PC-9 (cell line): ENCODE measurements around the gene PDE4D. TPM values are rescaled to one million over a fixed set of nuclear protein-coding genes. Genes with fewer than 3 reads are reported as not detected.

Experiments used
- BruUV-seq: library from RNA; stranded (reverse); fragments of 400-500 nt; replicated peaks from 2 replicates; lab custom pipeline; 2021; lab: Mats Ljungman, UMichigan
- CTCF ChIA-PET: fragments of 300-600 bp; sonication (Branson Sonifier 250); formaldehyde crosslinking; loops from one replicate; lab custom pipeline; 2022; ENCODE audit warnings: antibody characterized with exemption; lab: Charles Lee
- POLR2A ChIA-PET: fragments of 300-600 bp; sonication (Branson Sonifier 250); formaldehyde crosslinking; loops from one replicate; lab custom pipeline; 2022; ENCODE audit warnings: antibody characterized with exemption; ENCODE audit not compliant: unreplicated experiment; lab: Charles Lee
- DNase-seq, 2 experiments: peaks; one replicate each; pipeline versions ENCODE4 v3.0.0 to v3.0.0-alpha.2; 2015 to 2022; ENCODE audit warnings: mixed read lengths in 1 of 2
- H2AFZ ChIP-seq: fragments of 200-600 bp; sonication (generic); 2 replicates; pipeline ENCODE4 v1.8.1; 2017; ENCODE audit warnings: antibody characterized with exemption
- H3F3A ChIP-seq: fragments of 200-600 bp; sonication (generic); 2 replicates; pipeline ENCODE4 v1.8.1; 2017; ENCODE audit warnings: antibody characterized with exemption, mild to moderate bottlenecking, low read depth; ENCODE audit not compliant: insufficient read depth
- H3K27ac ChIP-seq: fragments of 200-600 bp; sonication (generic); 2 replicates; pipeline ENCODE4 v1.6.1; 2016; ENCODE audit warnings: mixed run types
- H3K27me3 ChIP-seq: fragments of 200-600 bp; sonication (generic); 2 replicates; pipeline ENCODE4 v1.6.1; 2016; ENCODE audit warnings: low read depth, mixed run types; ENCODE audit not compliant: insufficient read depth
- H3K36me3 ChIP-seq: fragments of 200-600 bp; sonication (generic); 2 replicates; pipeline ENCODE4 v1.6.1; 2016; ENCODE audit warnings: low read depth, mixed run types
- H3K4me1 ChIP-seq: fragments of 200-600 bp; sonication (generic); replicated peaks from 2 replicates; pipeline ENCODE4 v1.6.1; 2016; ENCODE audit warnings: mixed run types; ENCODE audit not compliant: insufficient read depth
- H3K4me2 ChIP-seq: fragments of 200-600 bp; sonication (generic); 2 replicates; pipeline ENCODE4 v1.6.1; 2017; ENCODE audit warnings: mixed run types
- H3K4me3 ChIP-seq: fragments of 200-600 bp; sonication (generic); 2 replicates; pipeline ENCODE4 v1.6.1; 2016; ENCODE audit warnings: mixed run types
- H3K79me2 ChIP-seq: fragments of 200-600 bp; sonication (generic); 2 replicates; pipeline ENCODE4 v1.6.1; 2017; ENCODE audit warnings: low read depth, mixed run types
- H3K9me2 ChIP-seq: fragments of 200-600 bp; sonication (generic); 2 replicates; pipeline ENCODE4 v1.8.1; 2017; ENCODE audit warnings: mild to moderate bottlenecking; ENCODE audit not compliant: insufficient read depth
- H3K9me3 ChIP-seq: fragments of 200-600 bp; sonication (generic); 2 replicates; pipeline ENCODE4 v1.8.1; 2016; ENCODE audit warnings: low read depth; ENCODE audit not compliant: insufficient read depth
- H4K20me1 ChIP-seq: fragments of 200-600 bp; sonication (generic); 2 replicates; pipeline ENCODE4 v1.8.1; 2017; ENCODE audit not compliant: insufficient read depth
- EZH2 ChIP-seq: fragments of 200-600 bp; sonication (generic); IDR thresholded peaks from 2 replicates; pipeline ENCODE4 v1.8.0; 2017; ENCODE audit warnings: antibody characterized with exemption, low read depth
- intact Hi-C: fragments of 100-400 bp; cut with micrococcal nuclease; formaldehyde crosslinking; loops from one replicate; pipeline ENCODE4 v1.10.0; 2022; ENCODE audit not compliant: unreplicated experiment
- total RNA-seq: library from RNA; stranded (reverse); gene quantifications from 2 replicates; pipeline ENCODE4 v1.2.3, GENCODE V29; 2021
- TF ChIP-seq, protein P1 (sequence below): fragments of 200-600 bp; sonication (generic); conservative IDR thresholded peaks from 2 replicates; pipeline ENCODE4 v1.6.1; 2017; ENCODE audit warnings: mixed run types, antibody characterized with exemption, mild to moderate bottlenecking, moderate library complexity

Gene PDE4D
- total RNA-seq, 1 experiment from 2014 or later = 9.8 TPM

- intact Hi-C loops = no loop called here
- Histone ChIP-seq H3K9me2 (no peaks in the 10 kb centered on the region), H3K4me2 (no peak overlapping the region), H3K36me3 (no peaks in the 10 kb centered on the region), H3K4me1 (no peaks in the 10 kb centered on the region), H3K79me2 (no peaks in the 10 kb centered on the region), H3K27me3 (no peaks in the 10 kb centered on the region), H3K4me3 (no peak overlapping the region), H2AFZ (no peak overlapping the region), H3K9me3 (no peaks in the 10 kb centered on the region; the same call in 1 of the 2 replicates), H3F3A (no peaks in the 10 kb centered on the region), H3K27ac (no peak overlapping the region), H4K20me1 (no peaks in the 10 kb centered on the region)
- no TSS peak for BruUV-seq
- TF ChIP-seq EZH2 = no peak
- TF ChIP-seq, protein P1, sequence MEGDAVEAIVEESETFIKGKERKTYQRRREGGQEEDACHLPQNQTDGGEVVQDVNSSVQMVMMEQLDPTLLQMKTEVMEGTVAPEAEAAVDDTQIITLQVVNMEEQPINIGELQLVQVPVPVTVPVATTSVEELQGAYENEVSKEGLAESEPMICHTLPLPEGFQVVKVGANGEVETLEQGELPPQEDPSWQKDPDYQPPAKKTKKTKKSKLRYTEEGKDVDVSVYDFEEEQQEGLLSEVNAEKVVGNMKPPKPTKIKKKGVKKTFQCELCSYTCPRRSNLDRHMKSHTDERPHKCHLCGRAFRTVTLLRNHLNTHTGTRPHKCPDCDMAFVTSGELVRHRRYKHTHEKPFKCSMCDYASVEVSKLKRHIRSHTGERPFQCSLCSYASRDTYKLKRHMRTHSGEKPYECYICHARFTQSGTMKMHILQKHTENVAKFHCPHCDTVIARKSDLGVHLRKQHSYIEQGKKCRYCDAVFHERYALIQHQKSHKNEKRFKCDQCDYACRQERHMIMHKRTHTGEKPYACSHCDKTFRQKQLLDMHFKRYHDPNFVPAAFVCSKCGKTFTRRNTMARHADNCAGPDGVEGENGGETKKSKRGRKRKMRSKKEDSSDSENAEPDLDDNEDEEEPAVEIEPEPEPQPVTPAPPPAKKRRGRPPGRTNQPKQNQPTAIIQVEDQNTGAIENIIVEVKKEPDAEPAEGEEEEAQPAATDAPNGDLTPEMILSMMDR = no peak
- ChIA-PET POLR2A (no interaction called here), CTCF (no interaction called here)
- DNase-seq = no peak
Observed at GRCh38 chr5:59629561-59629960, 264.0 kb downstream of the PDE4D start.

DNA sequence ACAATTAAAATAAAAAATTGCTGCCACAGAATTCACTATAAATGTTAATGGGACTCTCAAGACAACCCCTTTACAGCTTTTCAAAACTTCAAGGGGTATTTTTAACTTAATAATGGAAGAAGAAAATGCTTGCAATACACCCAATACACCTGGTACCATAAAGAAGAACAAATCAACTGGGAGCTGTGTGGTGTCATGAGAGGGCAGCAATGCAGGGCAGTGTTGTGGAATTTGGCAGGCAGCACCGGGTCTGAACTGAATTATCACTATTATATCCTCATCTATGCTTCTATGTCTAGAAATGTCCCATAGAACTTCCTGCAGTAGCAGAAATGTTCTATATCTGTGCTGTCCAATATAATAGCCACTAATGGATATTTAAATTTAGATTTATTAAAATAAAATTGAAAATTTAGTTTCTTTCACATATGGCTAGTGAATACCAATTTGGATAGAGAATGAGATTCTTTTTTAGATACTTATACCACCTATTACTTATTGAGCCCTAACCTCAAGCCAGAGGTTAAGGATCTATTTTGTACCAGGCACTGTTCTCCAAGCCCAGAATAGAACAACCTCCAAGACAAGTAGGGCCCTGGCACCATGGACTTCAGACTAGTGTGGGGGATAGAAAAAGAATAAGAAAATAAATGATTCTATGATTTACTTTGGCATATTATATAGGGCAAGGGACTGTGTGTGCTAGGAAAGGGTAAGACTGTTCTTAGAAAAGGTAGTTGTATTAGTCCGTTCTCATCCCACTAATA, 265.3 kb downstream of the PDE4D start:
- POLR2A ChIA-PET = no interaction called here

DNA sequence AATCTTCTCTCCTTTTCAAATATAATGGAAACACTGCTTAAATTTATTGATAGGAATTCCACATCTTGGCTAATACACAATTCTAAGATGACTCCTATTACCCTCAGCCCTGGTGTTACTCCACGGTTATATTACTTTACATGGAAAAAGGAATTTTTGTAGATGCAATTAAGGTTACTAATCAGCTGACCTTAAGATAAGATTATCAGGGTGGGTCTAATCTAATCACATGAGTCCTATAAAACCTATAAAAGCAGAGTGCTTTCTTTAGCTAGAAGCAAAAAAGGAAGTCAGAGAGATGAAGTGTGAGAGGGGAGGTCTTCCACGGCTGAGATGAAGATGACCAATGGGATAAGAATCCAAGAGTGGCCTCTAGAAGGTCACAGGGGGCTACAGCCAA, 268.6 kb downstream of the PDE4D start:
- Histone ChIP-seq H3K4me3 (no peak overlapping the region), H4K20me1 (no peaks in the 10 kb centered on the region), H2AFZ (no peak overlapping the region), H3K36me3 (no peaks in the 10 kb centered on the region), H3K79me2 (no peaks in the 10 kb centered on the region), H3K4me2 (no peak overlapping the region), H3K27ac (no peak overlapping the region), H3K27me3 (no peaks in the 10 kb centered on the region), H3K9me3 (no peaks in the 10 kb centered on the region; the same call in 1 of the 2 replicates), H3K4me1 (no peaks in the 10 kb centered on the region), H3K9me2 (no peaks in the 10 kb centered on the region), H3F3A (no peaks in the 10 kb centered on the region)
- CTCF ChIA-PET = no interaction called here
- BruUV-seq = no TSS peak
- no peak for DNase-seq
- TF ChIP-seq, protein P1 = no peak
- no peak for TF ChIP-seq EZH2
- POLR2A ChIA-PET = no interaction called here
- intact Hi-C loops = no loop called here

More for the DNA sequence above, 265.3 kb downstream of the PDE4D start:
- TF ChIP-seq EZH2 = no peak
- TF ChIP-seq, protein P1 = no peak
- DNase-seq = no peak
- Histone ChIP-seq H3K4me3 (no peak overlapping the region), H3F3A (no peaks in the 10 kb centered on the region), H3K27me3 (no peaks in the 10 kb centered on the region), H3K79me2 (no peaks in the 10 kb centered on the region), H3K9me3 (no peaks in the 10 kb centered on the region; the same call in 1 of the 2 replicates), H3K27ac (no peak overlapping the region), H4K20me1 (no peaks in the 10 kb centered on the region), H3K4me1 (no peaks in the 10 kb centered on the region), H2AFZ (no peak overlapping the region), H3K9me2 (no peaks in the 10 kb centered on the region), H3K36me3 (no peaks in the 10 kb centered on the region), H3K4me2 (no peak overlapping the region)
- intact Hi-C loops = no loop called here
- BruUV-seq = no TSS peak
- CTCF ChIA-PET = no interaction called here
